Measurements from ENCODE around the gene MICAL3. TPM values are rescaled to one million over a fixed set of nuclear protein-coding genes. Genes with fewer than 3 reads are reported as not detected.
"Not testable (repeated sequence)": the region's sequence is repeated elsewhere in the genome, so short reads cannot be mapped to it uniquely, and the experiment has no call there.

Gene MICAL3
- total RNA-seq, 1 donor from 2014 or later = 36.9 TPM

DNA sequence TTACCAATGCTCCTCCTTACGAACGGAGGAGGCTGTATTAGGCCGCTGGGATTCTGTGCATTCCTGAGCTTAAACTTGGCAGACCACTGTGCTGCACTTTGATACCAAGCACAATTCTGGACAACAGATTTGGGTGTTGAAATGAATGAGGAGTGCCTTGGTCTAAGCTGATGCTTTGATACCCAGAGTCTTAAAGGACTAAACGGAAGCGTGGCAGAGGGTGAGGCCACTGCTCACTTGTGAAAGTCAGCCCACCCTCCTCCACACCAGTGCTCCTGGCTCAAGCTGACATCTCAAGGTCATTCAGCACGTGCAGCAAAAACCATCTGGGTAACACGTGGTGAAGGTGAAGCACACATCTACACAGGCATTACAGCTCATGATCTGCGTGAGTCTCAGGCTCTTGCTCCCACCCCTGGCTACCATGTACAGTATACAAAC, 85.9 kb downstream of the MICAL3 start:
- Histone ChIP-seq H3K27ac (no peak overlapping the region), H3K36me3 (no peaks in the 10 kb centered on the region), H3K4me3 (no peak overlapping the region), H3K27me3 (no peaks in the 10 kb centered on the region), H3K4me1 (peaks cover 0 to 19% of the 10 kb centered on the region in 2 donors), H3K9me3 (no peaks in the 10 kb centered on the region)
- intact Hi-C loops (cut with DNase I) = no loop called here
- no peak for DNase-seq (ENCODE audit: low spot score in 2 of 2)
- no peak for TF ChIP-seq CTCF (IDR thresholded peaks at IDR 0.05)

- H3K27me3 ChIP-seq; intact Hi-C loops (cut with DNase I): not testable (repeated sequence)
Measured at GRCh38 chr22:17932457-17932856, 91.9 kb downstream of the MICAL3 start.

DNA sequence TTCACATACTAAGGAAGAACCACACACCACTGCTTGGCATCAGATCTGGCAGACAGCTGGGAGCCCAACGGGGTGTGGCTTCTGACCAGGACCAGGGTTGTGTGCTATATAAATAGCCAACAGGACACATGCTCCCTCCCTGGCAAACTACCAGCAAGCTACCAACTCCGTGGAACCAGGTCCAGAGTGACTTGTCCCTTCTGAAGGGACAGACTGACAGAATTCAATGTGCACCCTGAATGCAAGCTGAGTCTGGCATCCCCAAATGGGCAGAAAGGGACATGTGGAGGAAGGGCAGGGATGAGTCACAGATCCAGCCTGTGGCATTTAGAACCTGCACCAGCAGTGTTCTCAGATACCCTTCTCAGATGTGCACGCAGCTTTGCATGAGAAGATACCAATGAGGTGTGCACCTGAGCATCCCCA, 92.9 kb downstream of the MICAL3 start:
- TF ChIP-seq CTCF (IDR thresholded peaks at IDR 0.05) = no peak
- Histone ChIP-seq H3K4me1 (peaks cover 0 to 9% of the 10 kb centered on the region in 2 donors), H3K36me3 (no peaks in the 10 kb centered on the region), H3K27me3 (no peaks in the 10 kb centered on the region), H3K9me3 (no peaks in the 10 kb centered on the region), H3K4me3 (no peak overlapping the region), H3K27ac (no peak overlapping the region)
- intact Hi-C loops (cut with DNase I) = no loop called here
- DNase-seq (ENCODE audit: low spot score in 2 of 2) = no peak

More at GRCh38 chr22:17932457-17932856, 91.9 kb downstream of the MICAL3 start:
- H3K4me3 ChIP-seq; H3K4me1 ChIP-seq; H3K9me3 ChIP-seq; DNase-seq (ENCODE audit: low spot score in 2 of 2); H3K36me3 ChIP-seq; H3K27ac ChIP-seq: not testable (repeated sequence)

GRCh38 chr22:17930455-17931313, 93.7 kb downstream of the MICAL3 start:
- DNase-seq (ENCODE audit: low spot score in 2 of 2) = no peak
- Histone ChIP-seq H3K4me1 (peaks cover 0 to 9% of the 10 kb centered on the region in 2 donors), H3K4me3 (no peak overlapping the region), H3K9me3 (no peaks in the 10 kb centered on the region), H3K27me3 (no peaks in the 10 kb centered on the region), H3K27ac (no peak overlapping the region), H3K36me3 (no peaks in the 10 kb centered on the region)
- intact Hi-C loops (cut with DNase I) = no loop called here
- no peak for TF ChIP-seq CTCF (IDR thresholded peaks at IDR 0.05)

DNA sequence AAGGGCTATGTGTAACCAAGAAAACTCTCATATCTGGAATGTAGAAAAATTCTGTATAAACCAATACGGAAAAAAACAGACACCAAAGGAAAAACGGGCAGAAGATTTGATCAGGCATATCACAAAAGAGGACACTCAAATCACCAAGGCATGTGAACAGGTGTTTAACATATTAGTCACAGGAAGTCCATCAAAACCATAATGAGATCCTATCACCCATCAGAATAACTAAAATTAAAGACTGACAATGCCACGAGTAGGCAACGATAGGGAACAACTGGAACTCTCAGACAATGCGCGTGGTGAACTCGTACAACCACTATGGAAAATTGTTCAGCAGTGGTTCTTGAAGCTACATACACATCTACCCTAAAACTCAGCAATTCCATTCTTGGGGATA, 94.5 kb downstream of the MICAL3 start:
- H3K27ac ChIP-seq = no peak overlapping the region
- no peaks in the 10 kb centered on the region for H3K9me3 ChIP-seq
- no peaks in the 10 kb centered on the region for H3K27me3 ChIP-seq
- no peak for TF ChIP-seq CTCF (IDR thresholded peaks at IDR 0.05)
- H3K36me3 ChIP-seq = no peaks in the 10 kb centered on the region
- no peak overlapping the region for H3K4me3 ChIP-seq
- DNase-seq (ENCODE audit: low spot score in 2 of 2) = no peak
- intact Hi-C loops (cut with DNase I) = no loop called here
- peaks cover 0 to 15% of the 10 kb centered on the region in 2 donors for H3K4me1 ChIP-seq

DNA sequence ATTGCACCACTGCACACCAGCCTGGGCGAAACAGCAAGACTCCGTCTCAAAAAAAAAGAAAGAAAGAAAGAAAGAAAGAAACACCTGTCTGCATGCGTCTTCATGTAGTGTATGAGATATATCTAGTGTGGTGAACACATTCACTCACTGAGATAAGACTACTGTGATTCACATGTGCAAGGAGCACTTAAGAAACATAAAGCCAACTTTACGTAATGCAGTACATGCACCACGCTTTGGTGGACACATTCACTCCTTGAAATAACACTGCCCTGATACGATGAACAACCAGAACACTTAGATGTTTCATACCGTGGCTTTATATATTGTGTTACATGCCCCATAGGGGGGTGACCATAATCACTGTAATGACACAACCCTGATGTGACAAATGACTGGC, 96.0 kb downstream of the MICAL3 start:
- H3K36me3 ChIP-seq = no peaks in the 10 kb centered on the region
- H3K4me3 ChIP-seq = no peak overlapping the region
- no peak for DNase-seq (ENCODE audit: low spot score in 2 of 2)
- no peak for TF ChIP-seq CTCF (IDR thresholded peaks at IDR 0.05)
- no peaks in the 10 kb centered on the region for H3K27me3 ChIP-seq
- intact Hi-C loops (cut with DNase I) = no loop called here
- no peak overlapping the region for H3K27ac ChIP-seq
- H3K9me3 ChIP-seq = no peaks in the 10 kb centered on the region
- peaks cover 6 to 28% of the 10 kb centered on the region in 2 donors for H3K4me1 ChIP-seq

Data from ascending aorta (tissue), 2 donors.